ENCODE measurements around the gene YJEFN3. TPM values are rescaled to one million over a fixed set of nuclear protein-coding genes. Genes with fewer than 3 reads are reported as not detected.

YJEFN3 gene
- total RNA-seq, 1 experiment from 2014 or later: 16.6 TPM

GRCh38 chr19:19527371-19527656 lies 1.4 kb upstream of the YJEFN3 start:
- H2BK20ac ChIP-seq (ENCODE audit: low read depth, low read length, poor library complexity, severe bottlenecking): no peak overlapping the region
- H4K20me1 ChIP-seq (ENCODE audit: control insufficient read depth, insufficient read depth, insufficient read length): peaks cover 3% of the 10 kb centered on the region
- no peak overlapping the region for H3K27ac ChIP-seq (ENCODE audit: insufficient read length, low read depth, low read length)
- Mint-ChIP-seq H3K27me3 (ENCODE audit: low read depth) (no peaks in the 10 kb centered on the region), H3K4me3 (no peak overlapping the region), H3K4me1 (peaks cover 11 to 31% of the 10 kb centered on the region in 2 experiments), H3K27ac (peak overlapping the region in 1 of 3 experiments; percentile 44; a peak in 1 of 7 replicates), H3K36me3 (ENCODE audit: insufficient read depth in 1 of 3, low read depth in 3 of 3) (peaks cover 13 to 67% (median 50%) of the 10 kb centered on the region in 3 experiments; a peak in 6 of 7 replicates), H3K9me3 (no peaks in the 10 kb centered on the region)
- H3K4me2 ChIP-seq (ENCODE audit: insufficient read depth, insufficient read length, low read length): no peak overlapping the region
- peaks cover 5% of the 10 kb centered on the region for H3K79me1 ChIP-seq (ENCODE audit: insufficient read depth, low read depth, low read length, poor library complexity, severe bottlenecking)
- H3K4me1 ChIP-seq (ENCODE audit: insufficient read depth, low read length): no peaks in the 10 kb centered on the region
- no peak overlapping the region for H2BK15ac ChIP-seq (ENCODE audit: low read depth, low read length)
- no peak overlapping the region for H4K8ac ChIP-seq (replicated peaks; ENCODE audit: insufficient read length, low read depth, low read length)
- no peaks in the 10 kb centered on the region for H3K9me3 ChIP-seq (ENCODE audit: control insufficient read depth, low read depth, low read length)
- TF ChIP-seq CTCF (conservative IDR thresholded peaks at IDR 0.05): no peak
- H3K23ac ChIP-seq (ENCODE audit: insufficient read length, low read depth, low read length): no peak overlapping the region
- H2BK120ac ChIP-seq (ENCODE audit: low read depth, low read length, poor library complexity, severe bottlenecking): no peak overlapping the region
- H3K4ac ChIP-seq (ENCODE audit: low read depth, low read length): no peak overlapping the region
- H3K27me3 ChIP-seq (ENCODE audit: insufficient read depth, low read length): no peaks in the 10 kb centered on the region
- H3K9ac ChIP-seq (ENCODE audit: extremely low read depth, insufficient read length, low read length): no peak overlapping the region
- H3K18ac ChIP-seq (ENCODE audit: insufficient read length, low read depth, low read length): no peak overlapping the region
- no peak overlapping the region for H2BK12ac ChIP-seq (ENCODE audit: insufficient read length, low read depth, low read length)
- H2AK5ac ChIP-seq (ENCODE audit: insufficient read length, low read length): no peak overlapping the region
- H2AFZ ChIP-seq (ENCODE audit: low read length): no peak overlapping the region
- no peak overlapping the region for H4K5ac ChIP-seq (ENCODE audit: insufficient read length, low read depth, low read length)
- H3K79me2 ChIP-seq (ENCODE audit: insufficient read depth, low read length): no peaks in the 10 kb centered on the region; the same call in 1 of the 2 replicates
- DNase-seq: no peak
- H3K56ac ChIP-seq (ENCODE audit: insufficient read length, low read depth, low read length): no peak overlapping the region
- H4K91ac ChIP-seq (ENCODE audit: insufficient read length, low read depth, low read length): no peak overlapping the region
- H2BK5ac ChIP-seq (ENCODE audit: insufficient read length, low read length): no peak overlapping the region
- H3K23me2 ChIP-seq (ENCODE audit: insufficient read length, low read depth, low read length, poor library complexity, severe bottlenecking): no peaks in the 10 kb centered on the region
- no peak overlapping the region for H3T11ph ChIP-seq (ENCODE audit: low read length)
- no CpG with 5 or more reads among the region's 9 CpGs for WGBS (ENCODE audit: extremely low coverage, insufficient read length, low lambda C conversion rate)
- H3K14ac ChIP-seq (ENCODE audit: insufficient read depth, low read length): no peak overlapping the region

Data from H9 (cell line).